Measurements from ENCODE around the gene F10.

F10 gene

DNA sequence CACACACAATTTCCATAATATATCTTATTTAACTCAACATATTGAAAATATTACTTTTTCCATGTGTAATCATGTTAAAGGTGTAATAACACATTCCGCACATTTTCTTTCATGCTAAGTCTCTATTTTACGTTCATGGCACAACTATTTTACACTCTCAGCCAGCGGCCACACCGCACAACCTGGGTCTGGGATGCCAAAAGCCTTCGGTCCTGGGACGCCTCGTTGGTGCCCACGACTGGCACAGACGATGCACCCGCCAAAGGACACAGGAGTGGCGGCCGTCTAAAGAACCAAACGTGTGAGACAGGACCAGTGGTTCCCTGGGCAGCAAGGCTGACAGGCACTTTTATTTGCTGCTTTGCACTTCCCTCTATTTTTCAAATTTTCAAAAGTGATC lies 25.8 kb downstream of the F10 start:
- Histone ChIP-seq H3K36me3 (ENCODE audit: insufficient read depth, insufficient read length, low read length) (no peaks in the 10 kb centered on the region), H3K27me3 (ENCODE audit: insufficient read depth, insufficient read length) (peaks cover 27% of the 10 kb centered on the region), H3K4me1 (ENCODE audit: insufficient read depth, insufficient read length) (peaks cover 9% of the 10 kb centered on the region), H3K9ac (ENCODE audit: insufficient read length, low read depth) (no peak overlapping the region), H3K4me3 (ENCODE audit: insufficient read length, low read depth) (no peak overlapping the region), H3K9me3 (ENCODE audit: insufficient read depth, low read length) (no peaks in the 10 kb centered on the region)
- no peak for TF ChIP-seq SUZ12 (IDR thresholded peaks at IDR 0.05; ENCODE audit: extremely low read depth, insufficient read depth, insufficient read length)
- TF ChIP-seq ZNF274 (IDR thresholded peaks at IDR 0.05; ENCODE audit: low read depth, low read length) = no peak
- TF ChIP-seq YY1 (IDR thresholded peaks at IDR 0.05; ENCODE audit: insufficient read depth, insufficient read length) = no peak
- no peak for DNase-seq (ENCODE audit: low read depth, low spot score)

DNA sequence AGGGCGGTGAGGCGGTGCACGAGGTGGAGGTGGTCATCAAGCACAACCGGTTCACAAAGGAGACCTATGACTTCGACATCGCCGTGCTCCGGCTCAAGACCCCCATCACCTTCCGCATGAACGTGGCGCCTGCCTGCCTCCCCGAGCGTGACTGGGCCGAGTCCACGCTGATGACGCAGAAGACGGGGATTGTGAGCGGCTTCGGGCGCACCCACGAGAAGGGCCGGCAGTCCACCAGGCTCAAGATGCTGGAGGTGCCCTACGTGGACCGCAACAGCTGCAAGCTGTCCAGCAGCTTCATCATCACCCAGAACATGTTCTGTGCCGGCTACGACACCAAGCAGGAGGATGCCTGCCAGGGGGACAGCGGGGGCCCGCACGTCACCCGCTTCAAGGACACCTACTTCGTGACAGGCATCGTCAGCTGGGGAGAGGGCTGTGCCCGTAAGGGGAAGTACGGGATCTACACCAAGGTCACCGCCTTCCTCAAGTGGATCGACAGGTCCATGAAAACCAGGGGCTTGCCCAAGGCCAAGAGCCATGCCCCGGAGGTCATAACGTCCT lies 26.4 kb downstream of the F10 start:
- Histone ChIP-seq H3K9me3 (ENCODE audit: insufficient read depth, low read length) (no peaks in the 10 kb centered on the region), H3K4me3 (ENCODE audit: insufficient read length, low read depth) (no peak overlapping the region), H3K4me1 (ENCODE audit: insufficient read depth, insufficient read length) (peaks cover 5% of the 10 kb centered on the region), H3K36me3 (ENCODE audit: insufficient read depth, insufficient read length, low read length) (no peaks in the 10 kb centered on the region), H3K27me3 (ENCODE audit: insufficient read depth, insufficient read length) (peaks cover 27% of the 10 kb centered on the region), H3K9ac (ENCODE audit: insufficient read length, low read depth) (no peak overlapping the region)
- no peak for TF ChIP-seq ZNF274 (IDR thresholded peaks at IDR 0.05; ENCODE audit: low read depth, low read length)
- TF ChIP-seq YY1 (IDR thresholded peaks at IDR 0.05; ENCODE audit: insufficient read depth, insufficient read length) = no peak
- TF ChIP-seq SUZ12 (IDR thresholded peaks at IDR 0.05; ENCODE audit: extremely low read depth, insufficient read depth, insufficient read length) = no peak
- DNase-seq (ENCODE audit: low read depth, low spot score) = no peak

DNA sequence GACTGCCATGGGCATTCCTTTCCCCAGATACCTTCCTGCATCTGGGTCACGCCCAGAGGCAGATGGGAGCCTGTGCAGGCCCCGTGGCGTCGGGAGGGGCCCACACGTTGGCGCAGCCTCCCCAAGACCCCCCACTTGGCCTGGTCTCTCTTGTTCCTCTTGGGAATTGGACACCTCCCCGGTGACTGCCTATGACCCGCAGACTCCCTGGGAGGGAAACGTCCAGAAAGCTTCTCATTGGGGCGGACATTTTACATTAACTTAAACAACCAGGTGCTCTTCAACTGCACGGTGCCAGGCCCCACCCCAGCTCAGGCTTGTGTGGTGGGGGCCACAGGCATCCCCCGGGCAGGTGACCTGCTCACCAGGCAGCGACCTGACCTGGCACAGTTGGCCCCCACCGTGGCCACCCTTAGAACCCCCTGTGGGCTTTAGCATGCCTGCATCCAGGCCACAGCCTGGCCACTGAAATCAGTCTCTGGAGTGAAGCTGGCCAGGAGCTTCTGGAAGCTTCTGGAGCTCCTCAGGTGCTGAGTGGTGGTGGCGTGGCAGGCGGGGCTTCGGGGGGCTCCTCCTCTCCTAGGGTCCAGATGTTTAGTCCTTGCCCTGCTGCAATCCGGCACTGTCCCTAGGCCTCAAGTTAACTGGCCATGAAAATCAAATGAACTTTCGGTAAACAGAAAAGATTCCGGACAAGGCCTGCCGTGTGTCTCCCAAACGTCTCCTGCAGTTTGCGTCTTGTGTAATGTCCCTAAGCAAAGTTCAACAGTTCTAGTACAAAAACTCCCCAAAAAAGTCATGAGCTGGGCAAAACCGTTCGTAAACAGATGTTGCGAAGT lies 27.3 kb downstream of the F10 start:
- no peak overlapping the region for H3K9ac ChIP-seq (ENCODE audit: insufficient read length, low read depth)
- TF ChIP-seq SUZ12 (IDR thresholded peaks at IDR 0.05; ENCODE audit: extremely low read depth, insufficient read depth, insufficient read length) = no peak
- TF ChIP-seq ZNF274 (IDR thresholded peaks at IDR 0.05; ENCODE audit: low read depth, low read length) = no peak
- TF ChIP-seq YY1 (IDR thresholded peaks at IDR 0.05; ENCODE audit: insufficient read depth, insufficient read length) = no peak
- H3K4me3 ChIP-seq (ENCODE audit: insufficient read length, low read depth) = no peak overlapping the region
- H3K36me3 ChIP-seq (ENCODE audit: insufficient read depth, insufficient read length, low read length) = no peaks in the 10 kb centered on the region
- H3K4me1 ChIP-seq (ENCODE audit: insufficient read depth, insufficient read length) = peaks cover 1% of the 10 kb centered on the region
- H3K9me3 ChIP-seq (ENCODE audit: insufficient read depth, low read length) = no peaks in the 10 kb centered on the region
- peaks cover 27% of the 10 kb centered on the region for H3K27me3 ChIP-seq (ENCODE audit: insufficient read depth, insufficient read length)
- no peak for DNase-seq (ENCODE audit: low read depth, low spot score)

DNA sequence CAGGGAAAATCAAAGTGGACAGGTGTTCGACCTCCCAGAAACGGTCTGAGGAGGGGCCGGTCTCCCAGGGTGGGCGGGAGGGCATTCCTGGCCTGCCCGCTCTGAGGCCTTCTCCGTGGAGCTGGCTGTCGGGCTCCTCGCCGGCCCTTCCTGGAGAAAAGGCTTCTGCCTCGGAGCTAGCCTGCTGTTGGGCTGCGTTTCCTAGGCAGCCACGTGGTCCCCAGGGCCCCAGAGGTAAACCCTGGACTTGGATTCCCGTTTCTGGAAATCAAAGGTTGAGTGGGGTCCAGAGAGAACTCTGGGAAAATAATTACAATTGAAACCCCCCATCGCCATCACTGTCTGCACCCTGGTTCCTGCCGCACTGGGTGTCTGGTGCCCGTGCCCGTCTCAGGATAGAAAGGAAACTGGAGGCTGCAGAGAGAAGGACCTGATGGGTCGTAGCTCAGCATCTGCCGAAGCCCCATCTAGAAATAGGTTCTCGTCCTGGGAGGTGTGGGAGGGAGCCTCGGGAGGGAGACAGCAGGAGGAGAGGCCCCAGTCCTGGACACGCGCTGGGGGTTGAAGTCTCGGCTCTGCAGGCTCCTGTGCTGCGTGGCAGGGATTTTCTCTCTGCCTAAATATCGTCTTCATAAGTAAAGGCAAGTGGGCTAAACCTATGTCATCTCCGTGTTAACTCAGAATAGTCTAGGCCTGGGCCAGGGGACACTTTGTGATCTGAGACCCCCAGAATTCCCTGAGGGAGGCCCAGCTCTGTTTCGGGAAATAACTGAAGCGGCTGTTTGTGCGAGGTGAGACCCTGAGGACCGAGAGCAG lies 28.2 kb downstream of the F10 start:
- H3K4me1 ChIP-seq (ENCODE audit: insufficient read depth, insufficient read length) = peaks cover 1% of the 10 kb centered on the region
- H3K9me3 ChIP-seq (ENCODE audit: insufficient read depth, low read length) = no peaks in the 10 kb centered on the region
- H3K9ac ChIP-seq (ENCODE audit: insufficient read length, low read depth) = no peak overlapping the region
- DNase-seq (ENCODE audit: low read depth, low spot score) = no peak
- no peaks in the 10 kb centered on the region for H3K36me3 ChIP-seq (ENCODE audit: insufficient read depth, insufficient read length, low read length)
- H3K27me3 ChIP-seq (ENCODE audit: insufficient read depth, insufficient read length) = peaks cover 27% of the 10 kb centered on the region
- no peak overlapping the region for H3K4me3 ChIP-seq (ENCODE audit: insufficient read length, low read depth)
- TF ChIP-seq YY1 (IDR thresholded peaks at IDR 0.05; ENCODE audit: insufficient read depth, insufficient read length) = no peak
- no peak for TF ChIP-seq SUZ12 (IDR thresholded peaks at IDR 0.05; ENCODE audit: extremely low read depth, insufficient read depth, insufficient read length)
- no peak for TF ChIP-seq ZNF274 (IDR thresholded peaks at IDR 0.05; ENCODE audit: low read depth, low read length)

DNA sequence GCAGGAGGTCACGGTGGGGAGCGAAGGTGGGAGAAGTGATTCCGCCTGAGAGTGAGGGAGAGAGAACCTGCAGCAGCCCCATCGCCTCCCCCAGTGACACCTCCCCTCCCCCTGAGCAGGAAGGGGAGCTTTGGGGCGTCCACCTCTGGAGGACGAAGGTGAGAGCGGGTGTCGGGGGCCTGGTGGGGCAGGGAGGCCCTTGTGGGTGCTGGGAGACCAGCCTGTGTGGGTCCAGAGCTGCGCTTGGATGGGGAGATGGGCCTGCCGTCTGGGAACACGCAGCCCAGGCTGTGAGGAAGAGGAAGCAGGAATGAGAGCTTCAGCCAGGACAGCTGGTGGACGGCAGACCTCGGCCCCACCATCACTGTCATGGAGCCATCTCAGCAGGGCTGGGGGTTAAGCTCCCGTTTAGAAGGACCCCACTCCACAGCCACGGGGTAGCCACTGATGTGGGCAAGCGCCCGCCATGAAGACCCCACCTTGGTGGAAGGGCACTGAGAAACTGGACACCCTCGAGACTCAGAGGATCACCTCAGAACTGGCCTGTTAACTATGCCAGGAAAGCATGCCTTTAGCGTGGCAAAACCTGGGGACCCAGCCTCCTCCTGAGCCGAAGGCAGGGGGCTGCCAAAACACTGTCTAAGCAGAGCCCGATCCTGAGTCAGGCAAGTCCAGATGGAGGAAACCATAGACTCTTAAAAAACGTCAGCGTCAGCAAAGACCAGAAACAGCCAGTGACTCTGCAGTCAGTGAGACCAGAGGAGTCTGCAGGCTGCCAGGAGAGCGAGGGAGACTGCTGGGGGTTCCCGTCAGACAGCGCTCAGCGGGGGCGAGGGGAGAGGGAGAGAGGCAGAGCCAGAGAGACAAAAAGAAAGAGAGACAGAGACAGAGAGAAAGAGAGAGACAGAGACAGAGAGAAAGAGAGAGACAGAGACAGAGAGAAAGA lies 29.4 kb downstream of the F10 start:
- no peaks in the 10 kb centered on the region for H3K9me3 ChIP-seq (ENCODE audit: insufficient read depth, low read length)
- no peak overlapping the region for H3K9ac ChIP-seq (ENCODE audit: insufficient read length, low read depth)
- no peak overlapping the region for H3K4me3 ChIP-seq (ENCODE audit: insufficient read length, low read depth)
- H3K36me3 ChIP-seq (ENCODE audit: insufficient read depth, insufficient read length, low read length) = no peaks in the 10 kb centered on the region
- no peak for DNase-seq (ENCODE audit: low read depth, low spot score)
- H3K27me3 ChIP-seq (ENCODE audit: insufficient read depth, insufficient read length) = peaks cover 27% of the 10 kb centered on the region
- TF ChIP-seq ZNF274 (IDR thresholded peaks at IDR 0.05; ENCODE audit: low read depth, low read length) (no peak), SUZ12 (IDR thresholded peaks at IDR 0.05; ENCODE audit: extremely low read depth, insufficient read depth, insufficient read length) (no peak), YY1 (IDR thresholded peaks at IDR 0.05; ENCODE audit: insufficient read depth, insufficient read length) (no peak)
- peaks cover 1% of the 10 kb centered on the region for H3K4me1 ChIP-seq (ENCODE audit: insufficient read depth, insufficient read length)

GRCh38 chr13:113152691-113152983 lies 30.0 kb downstream of the F10 start:
- TF ChIP-seq SUZ12 (IDR thresholded peaks at IDR 0.05; ENCODE audit: extremely low read depth, insufficient read depth, insufficient read length) = no peak
- TF ChIP-seq ZNF274 (IDR thresholded peaks at IDR 0.05; ENCODE audit: low read depth, low read length) = no peak
- TF ChIP-seq YY1 (IDR thresholded peaks at IDR 0.05; ENCODE audit: insufficient read depth, insufficient read length) = no peak
- H3K9me3 ChIP-seq (ENCODE audit: insufficient read depth, low read length) = no peaks in the 10 kb centered on the region
- H3K4me1 ChIP-seq (ENCODE audit: insufficient read depth, insufficient read length) = peaks cover 5% of the 10 kb centered on the region
- H3K4me3 ChIP-seq (ENCODE audit: insufficient read length, low read depth) = peak overlapping the region; percentile 55
- H3K9ac ChIP-seq (ENCODE audit: insufficient read length, low read depth) = peak overlapping the region; percentile 93
- no peaks in the 10 kb centered on the region for H3K36me3 ChIP-seq (ENCODE audit: insufficient read depth, insufficient read length, low read length)
- peaks cover 27% of the 10 kb centered on the region for H3K27me3 ChIP-seq (ENCODE audit: insufficient read depth, insufficient read length)
- no peak for DNase-seq (ENCODE audit: low read depth, low spot score)

All from NT2/D1 (cell line).